GM21717 (cell line): Measurements from ENCODE around the gene EIF4EBP2.

Experiments
- ATAC-seq: cut with Tn5 transposase; IDR thresholded peaks from one replicate; pipeline ENCODE4 v1.9.1; 2021; ENCODE audit warnings: mild to moderate bottlenecking, moderate library complexity; ENCODE audit not compliant: unreplicated experiment

Gene EIF4EBP2, protein sequence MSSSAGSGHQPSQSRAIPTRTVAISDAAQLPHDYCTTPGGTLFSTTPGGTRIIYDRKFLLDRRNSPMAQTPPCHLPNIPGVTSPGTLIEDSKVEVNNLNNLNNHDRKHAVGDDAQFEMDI

DNA sequence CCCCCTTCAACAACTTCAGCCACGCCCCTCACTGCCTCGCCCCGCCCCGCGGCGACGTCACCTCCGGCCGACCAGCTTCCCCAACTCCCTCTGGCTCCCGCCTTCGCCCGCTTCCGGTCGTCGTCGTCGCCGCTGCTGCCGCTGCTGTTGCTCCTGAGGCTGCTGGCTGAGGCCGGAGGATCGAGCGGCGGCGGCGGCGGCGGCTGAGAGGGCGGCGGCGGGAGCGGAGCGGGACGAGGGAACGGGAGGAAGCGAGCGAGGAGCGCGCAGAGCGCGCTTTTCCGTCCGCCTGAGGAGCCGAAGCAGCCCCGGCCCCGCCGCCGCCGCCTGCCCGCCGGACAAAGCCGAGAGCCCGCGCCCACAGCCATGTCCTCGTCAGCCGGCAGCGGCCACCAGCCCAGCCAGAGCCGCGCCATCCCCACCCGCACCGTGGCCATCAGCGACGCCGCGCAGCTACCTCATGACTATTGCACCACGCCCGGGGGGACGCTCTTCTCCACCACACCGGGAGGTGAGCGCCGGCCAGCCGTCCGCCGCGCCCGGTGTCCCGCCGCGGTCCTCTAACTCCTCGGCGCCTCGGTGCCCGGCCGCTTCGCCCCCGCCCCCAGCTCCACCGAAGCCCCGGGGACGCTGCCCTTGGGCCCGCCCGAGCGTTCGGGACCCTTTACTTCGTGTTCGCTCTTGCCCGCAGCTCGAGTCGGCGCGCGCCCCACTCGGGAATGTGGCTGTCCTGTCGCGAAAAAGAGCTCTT lies at the start of gene EIF4EBP2:
Gene EIF4EBP2, plus strand, starts transcription at position 110 of the 751 bp plus-strand sequence. Its CDS starts 257 bp downstream, at position 367.
- ATAC-seq: peak; percentile 80

DNA sequence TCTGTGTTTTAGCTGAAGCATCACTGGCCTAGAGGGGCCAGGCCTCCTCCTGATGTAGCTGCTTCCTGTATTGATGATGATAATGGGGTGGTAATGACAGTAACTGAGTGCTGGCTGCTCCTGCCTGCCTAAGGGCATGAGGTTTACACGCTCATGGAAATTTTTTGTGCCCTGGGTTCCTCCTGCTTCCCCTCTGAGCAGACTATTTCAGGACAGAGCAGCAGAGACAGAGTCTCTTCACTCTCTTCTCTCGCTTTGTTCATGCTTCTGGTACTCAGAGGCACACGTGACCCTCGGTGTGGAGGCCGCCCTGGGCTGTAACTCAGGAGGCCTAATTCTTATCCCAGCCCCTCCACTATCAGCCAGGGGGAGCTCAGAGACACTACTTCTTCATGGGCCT lies 49.4 kb upstream of the EIF4EBP2 start:
- peak; percentile 12 for ATAC-seq

DNA sequence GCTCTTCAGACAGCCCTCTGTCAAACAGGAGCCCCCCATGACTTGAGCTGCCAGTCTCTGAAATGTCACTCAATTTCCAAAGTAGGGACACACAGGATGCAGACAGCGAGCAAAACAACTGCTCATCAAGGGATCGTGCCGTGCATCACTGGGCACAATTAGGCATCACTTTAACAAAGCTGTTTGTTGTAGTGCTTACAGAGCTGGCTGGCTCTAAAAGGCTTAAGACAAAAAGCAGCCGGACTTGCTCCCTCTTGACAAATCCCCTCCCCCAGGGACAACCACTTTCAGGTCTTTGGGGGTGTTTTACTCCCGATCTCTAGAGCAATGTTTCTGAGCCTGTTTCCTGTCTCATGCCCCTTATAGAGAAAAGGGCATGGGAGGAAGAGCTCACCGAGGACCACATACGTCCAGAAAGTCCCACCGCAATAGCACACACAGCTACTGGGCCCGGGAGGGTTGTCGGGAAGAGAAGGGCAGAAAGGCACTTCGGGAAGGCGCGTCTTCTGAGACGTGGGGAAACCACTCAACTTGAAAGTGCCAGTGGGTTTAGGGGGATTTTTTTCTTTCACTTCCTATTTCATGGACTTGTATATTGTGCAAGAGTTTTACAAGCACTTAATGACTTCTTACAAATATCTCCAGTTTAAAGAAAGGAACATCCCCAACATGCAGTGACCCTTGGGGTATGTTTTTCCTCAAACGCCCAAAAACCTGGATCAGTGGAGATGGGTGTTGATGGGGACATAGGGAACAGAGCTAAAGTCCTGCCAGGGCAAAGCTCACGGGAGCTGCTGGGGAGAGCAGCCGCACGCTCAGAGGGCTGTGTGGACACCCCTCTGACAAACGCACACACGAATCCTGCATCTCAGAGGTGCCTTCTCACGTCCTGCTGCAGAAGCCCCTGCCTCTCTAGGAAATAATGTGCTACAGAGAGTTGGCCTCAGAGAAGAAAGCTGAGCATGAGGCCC lies 48.6 kb upstream of the EIF4EBP2 start:
- ATAC-seq: peak; percentile 69

DNA sequence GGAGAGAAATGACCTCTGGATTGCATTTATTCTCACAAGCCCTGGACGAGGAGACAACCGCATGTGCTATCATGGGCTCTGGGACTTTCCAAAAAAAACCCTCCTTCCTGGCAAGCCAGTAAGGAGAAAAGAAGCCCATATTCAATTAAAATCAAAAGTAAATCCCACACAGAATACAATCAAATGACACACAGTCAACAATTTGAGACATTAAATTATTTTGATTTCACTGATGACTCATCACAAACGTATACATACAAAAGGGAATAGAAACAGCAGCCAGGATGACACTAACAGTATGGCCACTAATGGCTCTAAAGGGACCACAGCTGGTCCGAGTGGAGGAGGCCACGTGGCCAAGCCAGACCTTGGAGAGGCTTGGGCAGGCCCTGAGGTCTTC lies 46.4 kb upstream of the EIF4EBP2 start:
- ATAC-seq: no peak

DNA sequence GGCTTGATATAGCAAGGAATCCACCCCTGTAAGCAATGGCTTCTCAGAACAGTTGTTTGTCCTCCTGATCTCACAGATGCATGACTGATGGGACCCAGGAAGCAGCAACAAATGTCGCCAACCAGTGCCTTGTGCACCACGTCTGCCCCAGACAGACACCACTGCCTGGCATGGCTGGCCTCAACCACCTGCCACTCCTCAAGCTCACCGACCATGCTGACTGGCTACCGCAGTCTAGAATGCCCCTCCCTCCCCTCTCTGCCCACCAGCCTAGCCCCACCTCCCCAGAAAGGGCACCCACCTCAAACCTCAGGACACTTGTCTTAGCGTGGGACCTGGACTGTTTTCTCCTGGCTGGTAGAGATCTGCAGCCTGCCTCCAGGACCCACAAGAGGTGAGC lies 45.5 kb upstream of the EIF4EBP2 start:
- no peak for ATAC-seq

DNA sequence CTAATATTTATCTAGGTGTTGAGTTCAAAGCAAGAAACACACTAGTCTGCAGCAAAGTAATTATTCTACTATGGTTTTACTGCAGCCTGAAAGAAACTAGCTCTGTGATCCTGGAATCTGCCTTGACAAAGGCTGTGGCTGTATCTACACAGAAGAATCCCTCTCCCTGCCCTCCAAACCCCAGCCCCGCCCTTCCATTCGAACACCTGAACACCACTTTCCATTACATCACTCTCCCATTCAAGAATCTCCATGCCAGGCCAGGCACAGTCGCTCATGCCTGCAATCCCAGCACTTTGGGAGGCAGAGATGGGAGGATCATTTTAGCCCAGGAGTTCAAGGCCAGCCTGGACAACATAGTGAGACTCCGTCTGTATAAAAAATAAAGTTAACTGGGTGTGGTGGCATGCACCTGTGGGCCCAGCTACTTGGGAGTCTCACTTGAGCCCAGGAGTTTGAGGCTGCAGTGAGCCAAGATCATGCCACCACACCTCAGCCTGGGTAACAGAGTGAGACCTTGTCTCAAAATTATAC lies 44.9 kb upstream of the EIF4EBP2 start:
- ATAC-seq: no peak

DNA sequence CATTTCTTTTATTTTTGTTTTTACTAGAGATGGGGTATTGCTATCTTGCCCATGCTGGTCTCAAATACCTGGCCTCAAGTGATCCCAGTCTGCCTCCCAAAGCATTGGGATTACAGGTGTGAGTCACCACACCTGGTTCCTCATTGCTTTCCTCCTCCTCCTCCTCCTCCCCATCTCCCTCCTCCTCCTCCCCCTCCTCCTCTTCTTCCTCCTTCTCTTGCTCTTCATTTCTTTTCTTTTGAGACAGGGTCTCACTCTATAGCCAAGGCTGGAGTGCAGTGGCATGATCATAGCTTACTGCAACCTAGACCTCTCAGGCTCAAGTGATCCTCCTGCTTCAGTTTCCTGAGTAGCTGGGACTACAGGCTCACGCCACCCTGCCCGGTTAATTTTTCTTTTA lies 43.7 kb upstream of the EIF4EBP2 start:
- no peak for ATAC-seq

DNA sequence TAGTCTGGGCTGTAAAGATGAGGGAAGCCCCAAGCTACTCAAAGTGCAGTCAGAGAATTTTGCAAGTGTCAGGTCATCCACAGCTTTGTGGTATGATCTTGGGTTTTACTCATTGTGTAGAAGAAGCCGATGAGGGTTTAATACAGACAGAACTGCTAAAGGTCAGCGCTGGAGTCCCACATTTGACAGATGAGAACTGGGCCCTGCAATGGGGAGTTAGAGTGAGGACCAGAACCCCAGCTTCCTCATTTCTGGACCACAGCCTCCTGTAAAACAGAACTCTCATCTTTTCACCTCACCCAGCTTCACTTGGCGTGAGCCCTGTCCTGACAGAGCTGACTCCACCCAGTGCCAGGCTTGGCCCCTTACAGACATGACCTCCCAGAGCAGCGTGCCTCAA lies 41.6 kb upstream of the EIF4EBP2 start:
- no peak for ATAC-seq

DNA sequence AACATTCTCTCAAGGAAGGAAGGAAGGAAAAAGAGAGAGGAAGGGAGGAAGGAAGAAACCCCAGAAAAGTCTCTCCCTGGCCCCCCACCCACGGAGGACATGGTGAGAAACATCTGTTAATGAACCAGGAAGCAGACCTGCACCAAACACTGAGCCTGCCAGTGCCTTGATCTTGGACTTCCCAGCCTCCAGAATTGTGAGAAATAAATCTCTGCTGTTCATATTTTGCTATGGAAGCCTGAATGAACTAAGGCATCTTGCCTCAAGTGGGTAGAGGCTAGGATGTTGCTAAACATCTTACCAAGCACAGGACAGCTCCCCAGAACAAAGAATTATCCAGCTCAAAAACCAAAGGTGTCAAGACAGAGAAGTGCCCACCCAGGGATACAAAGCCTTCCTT lies 40.7 kb upstream of the EIF4EBP2 start:
- no peak for ATAC-seq

DNA sequence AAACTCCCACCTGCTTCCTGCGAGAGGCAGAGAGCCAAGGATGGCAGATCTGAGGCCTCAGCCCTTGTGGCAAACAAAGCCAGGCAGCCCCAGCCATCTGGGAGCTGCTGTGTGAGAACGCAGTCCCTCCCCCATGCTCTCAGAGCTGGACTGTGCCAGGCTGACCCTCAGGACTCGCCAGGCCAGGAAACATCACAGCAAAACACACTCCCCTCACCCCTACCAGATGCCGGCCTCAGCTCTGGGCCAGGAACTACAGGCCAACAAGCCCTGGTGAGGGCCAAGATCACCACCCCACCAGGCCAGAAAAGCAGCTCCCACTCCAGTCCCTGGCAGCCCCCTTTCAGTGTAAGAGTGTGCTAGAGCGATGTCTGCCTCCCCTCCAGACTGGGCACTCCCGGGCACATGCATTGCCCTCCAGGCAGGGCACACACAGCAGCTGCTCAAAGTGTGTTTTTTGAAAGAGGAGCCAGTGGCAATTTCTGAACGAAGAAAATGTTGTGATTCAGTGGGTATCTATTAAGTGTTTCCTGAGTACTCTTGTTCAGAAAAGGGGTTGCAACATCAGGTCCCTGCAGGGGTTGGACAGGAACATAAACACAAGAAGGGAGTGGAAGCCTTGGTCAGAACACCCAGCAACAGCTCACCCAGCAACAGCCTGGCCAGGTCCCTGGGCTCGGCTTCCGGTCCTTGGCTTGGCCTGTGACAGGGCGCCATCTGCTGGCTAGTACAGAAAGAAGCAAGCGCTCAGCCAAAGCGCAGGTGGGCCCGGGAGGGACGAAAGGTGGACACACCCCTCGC lies 39.8 kb upstream of the EIF4EBP2 start:
- ATAC-seq: peak; percentile 88

DNA sequence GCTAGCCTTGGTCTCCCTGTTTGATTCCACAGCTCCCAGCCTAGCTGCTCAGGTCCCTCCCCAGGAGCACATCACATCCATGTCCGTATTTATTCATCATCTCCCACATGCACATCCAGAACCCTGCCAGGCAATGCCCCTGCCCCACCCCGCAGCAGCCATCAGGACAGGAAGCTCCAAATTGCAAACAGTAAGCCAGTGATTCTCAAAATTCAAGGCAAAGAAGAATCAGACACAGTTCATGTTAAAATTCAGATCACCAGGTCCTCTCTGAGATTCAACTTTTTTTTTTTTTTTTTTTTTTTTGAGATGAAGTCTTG lies 39.2 kb upstream of the EIF4EBP2 start:
- no peak for ATAC-seq

DNA sequence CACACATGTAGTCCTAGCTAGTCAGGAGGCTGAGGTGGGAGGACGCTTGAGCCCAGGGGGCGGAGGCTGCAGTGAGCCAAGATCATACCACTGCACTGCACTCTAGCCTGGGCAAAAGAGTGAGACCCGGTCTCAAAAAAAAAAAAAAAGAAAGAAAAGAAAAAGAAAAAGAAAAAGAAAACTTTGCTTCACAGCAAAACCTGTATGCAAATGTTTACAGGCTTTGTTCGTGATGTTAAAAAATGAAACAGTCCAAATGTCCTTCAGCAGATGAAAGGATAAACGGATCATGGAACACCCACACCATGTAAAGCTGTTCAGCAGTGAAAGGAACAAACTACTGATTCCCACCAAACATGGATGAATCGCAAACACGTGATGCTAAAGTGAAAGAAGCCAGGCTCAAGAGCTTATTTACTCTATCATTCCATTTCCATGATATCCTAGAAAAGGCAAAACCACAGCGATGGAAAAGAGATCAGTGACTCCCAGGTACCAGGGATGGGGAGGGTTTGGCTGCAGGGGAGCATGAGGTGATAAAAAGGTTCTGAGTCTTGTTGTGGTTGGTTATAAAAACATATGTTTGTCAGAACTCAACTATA lies 36.6 kb upstream of the EIF4EBP2 start:
- no peak for ATAC-seq

DNA sequence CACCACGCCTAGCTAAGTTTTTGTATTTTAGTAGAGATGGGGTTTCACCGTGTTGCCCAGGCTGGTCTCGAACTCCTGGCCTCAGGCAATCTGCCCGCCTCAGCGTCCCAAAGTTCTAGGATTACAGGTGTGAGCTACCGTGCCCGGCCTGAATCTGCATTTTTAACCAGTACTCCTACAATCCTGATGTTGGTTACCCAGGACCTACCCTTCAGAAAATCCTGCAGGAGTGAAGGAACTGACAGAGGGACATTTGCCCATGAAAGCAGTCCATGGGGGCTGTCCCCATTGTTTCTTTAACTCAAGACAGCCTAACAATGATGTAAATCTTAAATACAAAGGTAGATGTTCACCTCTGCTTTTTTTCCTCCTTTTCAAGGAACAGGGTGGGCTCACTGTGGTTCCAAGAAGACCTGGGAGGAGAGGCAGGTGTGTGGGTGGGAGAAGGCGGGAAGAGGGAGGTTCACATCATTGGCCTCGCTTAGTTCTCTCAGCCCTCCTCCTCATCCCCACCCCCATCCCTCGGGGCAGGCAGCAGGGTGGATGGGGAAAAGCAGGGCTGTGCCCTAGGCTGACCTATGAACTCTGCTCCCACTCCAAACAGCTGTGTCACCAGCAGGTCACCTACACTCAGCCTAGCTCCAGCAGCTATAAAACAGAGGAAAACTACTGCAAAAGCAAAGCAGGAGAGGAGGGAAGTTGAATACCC lies 35.0 kb upstream of the EIF4EBP2 start:
- ATAC-seq: no peak

DNA sequence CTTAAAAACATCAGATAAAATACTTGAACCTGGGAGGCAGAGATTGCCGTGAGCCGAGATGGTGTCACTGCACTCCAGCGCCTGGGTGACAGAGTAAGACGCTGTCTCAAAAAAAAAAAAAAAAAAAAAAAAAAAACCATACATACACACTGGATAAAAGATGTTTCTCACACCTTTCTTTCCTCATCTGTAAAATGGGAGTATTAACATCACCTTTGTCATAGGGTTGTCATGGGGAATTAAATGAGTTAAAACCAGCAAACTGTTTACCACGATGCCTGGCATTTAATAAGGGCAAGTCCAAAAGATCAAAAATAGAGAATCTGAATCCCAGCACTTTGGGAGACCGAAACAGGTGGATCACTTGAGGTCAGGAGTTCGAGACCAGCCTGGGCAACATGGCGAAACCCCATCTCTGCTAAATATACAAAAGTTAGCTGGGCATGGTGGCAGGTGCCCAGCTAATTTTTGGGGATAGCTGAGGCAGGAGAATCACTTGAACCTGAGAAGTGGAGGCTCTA lies 34.4 kb upstream of the EIF4EBP2 start:
- ATAC-seq: no peak

DNA sequence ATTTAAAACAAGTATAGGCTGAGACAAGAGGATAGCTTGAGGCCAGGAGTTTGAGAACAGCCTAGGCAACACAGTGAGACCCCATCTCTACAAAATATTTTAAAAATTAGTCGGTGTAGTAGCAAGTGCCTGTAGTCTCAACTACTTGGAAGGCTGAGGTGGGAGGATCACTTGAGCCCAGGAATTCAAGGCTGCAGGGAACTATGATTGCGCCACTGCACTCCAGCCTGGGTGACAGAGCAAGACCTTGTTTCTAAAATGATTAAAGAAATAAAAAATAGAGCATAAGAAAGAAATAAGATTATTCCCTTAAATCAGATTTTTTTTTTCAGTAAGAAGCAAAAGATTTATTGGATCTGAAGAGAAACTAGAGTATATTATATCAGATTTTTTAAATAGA lies 33.2 kb upstream of the EIF4EBP2 start:
- no peak for ATAC-seq

DNA sequence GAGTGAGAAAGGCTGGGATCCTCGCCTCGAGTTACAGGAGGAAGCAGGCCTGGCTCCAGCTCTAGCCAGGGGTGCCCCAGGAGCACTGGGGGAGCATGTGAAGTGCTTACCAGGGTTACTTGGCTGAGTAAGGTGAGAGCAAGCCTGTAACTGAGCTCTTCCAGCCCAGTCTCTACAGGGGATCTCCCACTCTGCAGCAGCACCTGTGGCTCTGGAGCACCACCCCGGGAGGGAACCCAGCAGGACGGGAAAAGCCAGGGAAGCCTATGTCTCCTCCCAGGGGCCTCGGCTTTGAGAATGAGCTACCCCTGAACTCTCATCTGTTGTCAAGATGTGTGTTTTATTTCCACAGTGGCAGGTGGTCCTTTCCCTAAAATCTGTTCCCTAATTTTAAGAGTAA lies 32.1 kb upstream of the EIF4EBP2 start:
- no peak for ATAC-seq

DNA sequence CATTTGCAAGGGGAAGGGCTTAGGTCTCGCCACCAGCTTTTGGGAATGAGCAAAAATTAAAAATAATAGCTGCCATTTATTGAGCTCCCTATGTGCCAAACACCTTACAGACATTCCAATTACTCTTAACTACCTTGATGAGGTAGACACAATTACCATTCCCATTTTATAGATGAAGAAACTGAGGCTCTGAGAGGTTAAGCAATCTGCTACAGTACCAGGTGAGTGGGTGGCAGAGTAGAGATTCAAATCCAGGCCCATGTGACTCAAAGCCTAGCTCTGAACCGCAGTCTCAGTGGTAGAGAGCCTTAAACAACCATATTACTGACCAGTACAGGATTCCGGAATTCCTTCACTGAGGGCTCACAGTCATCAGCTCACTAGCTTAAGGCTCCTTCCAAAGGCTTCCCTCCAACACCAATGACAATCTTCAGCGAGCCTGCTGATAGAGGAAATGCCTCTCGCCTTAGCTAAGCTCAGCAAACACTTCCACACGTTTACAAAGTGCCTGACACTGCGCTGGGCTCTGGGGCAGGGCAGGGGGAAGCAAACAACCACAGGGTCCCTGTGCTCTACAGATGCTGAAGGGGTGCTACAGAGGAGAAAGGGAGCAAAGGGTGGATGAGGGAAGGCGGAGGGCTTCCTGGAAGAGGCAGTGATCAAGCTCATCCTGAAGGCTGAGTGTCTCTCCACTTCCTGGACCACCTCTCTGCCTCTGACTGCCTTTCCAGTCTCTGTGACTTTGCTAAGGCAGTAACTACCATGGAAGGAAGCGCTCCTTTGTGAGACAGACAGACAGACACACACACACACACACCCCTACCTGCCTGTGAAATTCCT lies 28.9 kb upstream of the EIF4EBP2 start:
- no peak for ATAC-seq
